Measurements from ENCODE around the gene MYZAP.

DNA sequence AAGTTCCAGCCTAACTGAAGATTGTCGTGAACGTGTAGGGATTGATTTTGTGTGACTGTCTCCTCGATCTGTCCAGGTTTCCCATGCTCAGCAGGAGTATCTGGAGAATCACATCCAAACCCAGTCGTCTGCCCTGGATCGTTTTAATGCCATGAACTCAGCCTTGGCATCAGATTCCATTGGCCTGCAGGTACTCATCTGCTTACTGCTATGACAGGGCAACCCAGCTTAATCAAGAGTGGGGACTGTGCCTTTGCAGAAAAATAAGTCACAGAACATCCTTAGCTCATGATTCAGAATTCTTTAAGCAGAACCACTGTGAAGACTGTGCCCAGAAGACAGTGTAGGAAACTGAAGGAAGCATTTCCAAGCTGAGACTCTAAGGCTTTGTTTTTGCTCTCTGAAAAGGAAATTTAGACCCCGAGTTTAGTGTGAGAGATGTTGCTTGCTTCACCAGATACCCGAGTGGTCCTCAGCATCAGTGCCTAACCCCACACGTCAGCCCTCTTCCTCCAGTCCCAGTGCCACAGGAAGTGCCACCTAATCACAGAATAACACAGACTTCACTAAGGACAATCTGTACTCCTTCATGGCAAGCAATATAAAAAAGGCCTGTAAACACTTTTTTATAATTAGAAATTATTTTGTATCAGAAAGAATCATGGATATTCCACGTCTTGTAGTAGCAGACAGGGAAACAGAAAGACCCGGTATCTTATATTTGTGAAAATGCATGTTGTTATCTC lies 34.2 kb downstream of the MYZAP start:
- no peak for TF ChIP-seq POLR2AphosphoS5 (IDR thresholded peaks at IDR 0.05; ENCODE audit: low read depth, low read length)
- TF ChIP-seq, protein P1, sequence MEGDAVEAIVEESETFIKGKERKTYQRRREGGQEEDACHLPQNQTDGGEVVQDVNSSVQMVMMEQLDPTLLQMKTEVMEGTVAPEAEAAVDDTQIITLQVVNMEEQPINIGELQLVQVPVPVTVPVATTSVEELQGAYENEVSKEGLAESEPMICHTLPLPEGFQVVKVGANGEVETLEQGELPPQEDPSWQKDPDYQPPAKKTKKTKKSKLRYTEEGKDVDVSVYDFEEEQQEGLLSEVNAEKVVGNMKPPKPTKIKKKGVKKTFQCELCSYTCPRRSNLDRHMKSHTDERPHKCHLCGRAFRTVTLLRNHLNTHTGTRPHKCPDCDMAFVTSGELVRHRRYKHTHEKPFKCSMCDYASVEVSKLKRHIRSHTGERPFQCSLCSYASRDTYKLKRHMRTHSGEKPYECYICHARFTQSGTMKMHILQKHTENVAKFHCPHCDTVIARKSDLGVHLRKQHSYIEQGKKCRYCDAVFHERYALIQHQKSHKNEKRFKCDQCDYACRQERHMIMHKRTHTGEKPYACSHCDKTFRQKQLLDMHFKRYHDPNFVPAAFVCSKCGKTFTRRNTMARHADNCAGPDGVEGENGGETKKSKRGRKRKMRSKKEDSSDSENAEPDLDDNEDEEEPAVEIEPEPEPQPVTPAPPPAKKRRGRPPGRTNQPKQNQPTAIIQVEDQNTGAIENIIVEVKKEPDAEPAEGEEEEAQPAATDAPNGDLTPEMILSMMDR (IDR thresholded peaks at IDR 0.05) = no peak
- TF ChIP-seq, protein P2, sequence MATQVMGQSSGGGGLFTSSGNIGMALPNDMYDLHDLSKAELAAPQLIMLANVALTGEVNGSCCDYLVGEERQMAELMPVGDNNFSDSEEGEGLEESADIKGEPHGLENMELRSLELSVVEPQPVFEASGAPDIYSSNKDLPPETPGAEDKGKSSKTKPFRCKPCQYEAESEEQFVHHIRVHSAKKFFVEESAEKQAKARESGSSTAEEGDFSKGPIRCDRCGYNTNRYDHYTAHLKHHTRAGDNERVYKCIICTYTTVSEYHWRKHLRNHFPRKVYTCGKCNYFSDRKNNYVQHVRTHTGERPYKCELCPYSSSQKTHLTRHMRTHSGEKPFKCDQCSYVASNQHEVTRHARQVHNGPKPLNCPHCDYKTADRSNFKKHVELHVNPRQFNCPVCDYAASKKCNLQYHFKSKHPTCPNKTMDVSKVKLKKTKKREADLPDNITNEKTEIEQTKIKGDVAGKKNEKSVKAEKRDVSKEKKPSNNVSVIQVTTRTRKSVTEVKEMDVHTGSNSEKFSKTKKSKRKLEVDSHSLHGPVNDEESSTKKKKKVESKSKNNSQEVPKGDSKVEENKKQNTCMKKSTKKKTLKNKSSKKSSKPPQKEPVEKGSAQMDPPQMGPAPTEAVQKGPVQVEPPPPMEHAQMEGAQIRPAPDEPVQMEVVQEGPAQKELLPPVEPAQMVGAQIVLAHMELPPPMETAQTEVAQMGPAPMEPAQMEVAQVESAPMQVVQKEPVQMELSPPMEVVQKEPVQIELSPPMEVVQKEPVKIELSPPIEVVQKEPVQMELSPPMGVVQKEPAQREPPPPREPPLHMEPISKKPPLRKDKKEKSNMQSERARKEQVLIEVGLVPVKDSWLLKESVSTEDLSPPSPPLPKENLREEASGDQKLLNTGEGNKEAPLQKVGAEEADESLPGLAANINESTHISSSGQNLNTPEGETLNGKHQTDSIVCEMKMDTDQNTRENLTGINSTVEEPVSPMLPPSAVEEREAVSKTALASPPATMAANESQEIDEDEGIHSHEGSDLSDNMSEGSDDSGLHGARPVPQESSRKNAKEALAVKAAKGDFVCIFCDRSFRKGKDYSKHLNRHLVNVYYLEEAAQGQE (IDR thresholded peaks at IDR 0.05; ENCODE audit: insufficient read depth in 1 of 2, low read depth in 2 of 2, low read length in 1 of 2) = no peak
